EH (cell line): ENCODE data around the gene ATAD3C.

Source experiments
- DNase-seq: peaks from one replicate; pipeline ENCODE4 v3.0.0-alpha.2; 2015; ENCODE audit warnings: low read depth

Gene ATAD3C

GRCh38 chr1:1431845-1432273 lies 17.6 kb upstream of the ATAD3C start:
- DNase-seq = no peak

GRCh38 chr1:1432274-1432950 lies 17.1 kb upstream of the ATAD3C start:
- DNase-seq = no peak

GRCh38 chr1:1432951-1433803 lies 16.3 kb upstream of the ATAD3C start:
- no peak for DNase-seq

GRCh38 chr1:1433804-1434130 lies 15.7 kb upstream of the ATAD3C start:
- peak; percentile 39 for DNase-seq

GRCh38 chr1:1434131-1434823 lies 15.2 kb upstream of the ATAD3C start:
- DNase-seq = no peak

GRCh38 chr1:1434824-1435105 lies 14.7 kb upstream of the ATAD3C start:
- DNase-seq = no peak

- DNase-seq = peak; percentile 70
These were observed 14.2 kb upstream of the ATAD3C start, which contains the start of gene VWA1 for GRCh38 chr1:1435106-1435903. VWA1 (plus strand) TSS chr1:1435690; CDS start chr1:1435749, 59 bp downstream.

GRCh38 chr1:1435911-1436629 lies 13.4 kb upstream of the ATAD3C start:
- no peak for DNase-seq

- no peak for DNase-seq
These were observed 12.9 kb upstream of the ATAD3C start for GRCh38 chr1:1436630-1437032.

GRCh38 chr1:1437033-1437903 lies 12.2 kb upstream of the ATAD3C start:
- DNase-seq = no peak

GRCh38 chr1:1437904-1438376 lies 11.5 kb upstream of the ATAD3C start:
- peak; percentile 52 for DNase-seq

- no peak for DNase-seq
These were observed 10.7 kb upstream of the ATAD3C start for GRCh38 chr1:1438531-1439381.

- DNase-seq = no peak
These were observed 9.8 kb upstream of the ATAD3C start for GRCh38 chr1:1439546-1440261.

GRCh38 chr1:1440262-1441001 lies 9.1 kb upstream of the ATAD3C start:
- no peak for DNase-seq

GRCh38 chr1:1441002-1441888 lies 8.2 kb upstream of the ATAD3C start:
- peak; percentile 41 for DNase-seq

- no peak for DNase-seq
These were observed 7.3 kb upstream of the ATAD3C start for GRCh38 chr1:1442069-1442770.
